ENCODE results near the gene PIAS4.
"Not testable (repeated sequence)": the region's sequence is repeated elsewhere in the genome, so short reads cannot be mapped to it uniquely, and the experiment has no call there.

Gene PIAS4, protein sequence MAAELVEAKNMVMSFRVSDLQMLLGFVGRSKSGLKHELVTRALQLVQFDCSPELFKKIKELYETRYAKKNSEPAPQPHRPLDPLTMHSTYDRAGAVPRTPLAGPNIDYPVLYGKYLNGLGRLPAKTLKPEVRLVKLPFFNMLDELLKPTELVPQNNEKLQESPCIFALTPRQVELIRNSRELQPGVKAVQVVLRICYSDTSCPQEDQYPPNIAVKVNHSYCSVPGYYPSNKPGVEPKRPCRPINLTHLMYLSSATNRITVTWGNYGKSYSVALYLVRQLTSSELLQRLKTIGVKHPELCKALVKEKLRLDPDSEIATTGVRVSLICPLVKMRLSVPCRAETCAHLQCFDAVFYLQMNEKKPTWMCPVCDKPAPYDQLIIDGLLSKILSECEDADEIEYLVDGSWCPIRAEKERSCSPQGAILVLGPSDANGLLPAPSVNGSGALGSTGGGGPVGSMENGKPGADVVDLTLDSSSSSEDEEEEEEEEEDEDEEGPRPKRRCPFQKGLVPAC

DNA sequence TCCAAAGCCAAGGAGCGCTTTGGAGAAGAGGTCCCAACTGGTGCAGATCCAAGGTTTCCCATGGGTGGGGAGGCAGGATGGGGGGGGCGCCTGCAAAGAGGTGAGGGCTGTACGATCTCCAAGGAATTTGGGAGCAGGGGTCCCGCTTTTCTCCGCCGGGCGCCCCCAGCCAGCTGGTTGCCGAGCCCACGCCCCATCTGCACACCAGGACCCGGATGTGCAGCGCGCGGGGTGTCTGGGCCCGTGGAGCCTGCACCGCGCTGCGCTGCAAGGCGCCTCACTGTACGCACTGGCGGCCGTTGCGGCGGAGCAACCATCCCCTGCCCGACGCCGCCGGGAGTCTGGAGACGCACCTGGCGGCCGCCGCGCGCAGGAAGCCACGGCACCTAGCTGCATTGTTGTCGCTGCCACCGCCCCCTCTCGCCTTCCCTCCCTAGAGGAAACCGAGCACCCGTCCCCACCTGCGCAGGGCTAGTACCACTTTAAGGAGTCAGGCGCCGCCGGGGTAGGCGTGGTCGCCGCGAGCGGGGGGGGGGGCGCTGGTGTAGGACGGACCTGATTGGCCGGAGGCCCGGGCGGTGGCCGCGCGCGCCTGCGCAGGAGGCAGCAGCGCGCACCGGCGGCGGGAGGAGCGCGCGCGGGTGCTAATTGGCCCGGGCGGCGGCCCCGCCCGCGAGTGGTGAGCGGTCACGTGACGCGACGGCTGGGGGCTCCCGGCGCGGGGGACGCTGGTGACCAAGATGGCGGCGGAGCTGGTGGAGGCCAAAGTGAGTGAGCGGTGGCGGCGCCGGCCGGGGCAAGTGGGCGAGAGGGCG, at the start of gene PIAS4:
Gene PIAS4 (plus strand): TSS at position 716 of the 815 bp plus-strand sequence. CDS start 25 bp downstream, at position 741.
- FAIRE-seq (peak; percentile 82), DNase-seq (ENCODE audit: insufficient read length, low spot score) (peak; percentile 99)

DNA sequence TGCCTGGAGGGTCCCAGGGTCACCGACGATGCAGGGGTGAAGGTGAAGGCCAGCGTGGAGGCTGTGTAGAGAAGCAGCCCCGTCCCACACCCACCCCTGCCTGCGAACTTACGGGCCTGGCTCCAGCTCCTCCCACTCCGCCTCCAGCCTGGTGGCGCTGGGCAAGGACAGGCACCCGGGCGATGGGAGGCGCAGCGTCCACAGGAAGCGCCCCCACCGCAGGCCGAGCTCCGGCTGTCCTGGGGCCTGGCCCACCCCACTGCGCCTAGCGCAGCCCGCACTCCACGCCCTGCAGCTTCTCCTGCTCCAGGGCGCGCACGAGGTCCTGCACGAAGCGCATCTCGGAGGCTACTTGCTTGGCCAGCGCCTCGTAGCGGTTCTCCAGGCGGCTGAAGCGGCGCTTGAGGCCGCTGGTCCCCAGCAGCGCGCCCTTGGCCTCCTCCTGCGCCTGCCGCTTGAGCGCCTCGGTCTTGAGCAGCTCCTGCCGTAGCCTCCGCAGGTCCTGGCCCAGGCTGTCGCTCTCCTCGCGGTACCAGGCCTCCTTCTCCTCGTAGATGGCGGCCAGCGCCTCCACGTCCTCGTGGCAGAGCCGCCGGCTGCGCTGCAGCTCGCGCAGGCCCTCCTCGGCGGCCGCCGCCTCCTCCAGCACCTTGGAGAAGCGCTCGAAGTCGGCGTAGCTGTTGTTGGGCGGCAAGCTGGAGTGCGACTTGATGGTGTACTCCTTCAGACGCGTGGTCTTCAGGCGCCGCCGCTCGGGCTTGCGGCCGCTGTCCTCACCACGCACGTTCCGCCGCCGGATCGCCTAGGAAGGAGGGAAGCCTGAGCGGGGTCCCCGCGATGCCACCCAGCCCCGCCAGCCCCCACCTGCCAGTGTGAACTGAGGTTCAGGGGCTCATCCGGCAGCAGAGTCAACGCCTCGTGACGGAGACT, 48.4 kb upstream of the PIAS4 start:
- DNase-seq (ENCODE audit: insufficient read length, low spot score) (no peak), FAIRE-seq (no peak)

DNA sequence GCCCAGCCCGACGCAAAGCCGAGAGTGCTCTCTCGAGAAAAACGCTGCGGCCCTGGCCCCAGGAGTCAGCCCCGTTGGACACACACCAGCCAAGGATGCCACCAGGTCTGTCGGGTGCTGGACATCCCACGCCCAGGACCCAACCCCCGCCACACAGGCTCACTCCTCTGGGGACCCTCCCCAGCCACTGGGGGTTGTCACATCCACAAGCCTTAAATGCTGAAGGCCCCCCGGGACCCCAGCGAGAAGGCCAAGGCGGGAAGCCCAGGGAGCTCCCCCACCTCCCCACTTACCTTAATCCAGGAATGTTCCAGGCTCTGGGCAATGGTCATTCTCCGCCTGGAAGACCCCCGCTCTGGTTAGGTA, 47.8 kb upstream of the PIAS4 start:
- FAIRE-seq, result no peak
- DNase-seq (ENCODE audit: insufficient read length, low spot score), result no peak

DNA sequence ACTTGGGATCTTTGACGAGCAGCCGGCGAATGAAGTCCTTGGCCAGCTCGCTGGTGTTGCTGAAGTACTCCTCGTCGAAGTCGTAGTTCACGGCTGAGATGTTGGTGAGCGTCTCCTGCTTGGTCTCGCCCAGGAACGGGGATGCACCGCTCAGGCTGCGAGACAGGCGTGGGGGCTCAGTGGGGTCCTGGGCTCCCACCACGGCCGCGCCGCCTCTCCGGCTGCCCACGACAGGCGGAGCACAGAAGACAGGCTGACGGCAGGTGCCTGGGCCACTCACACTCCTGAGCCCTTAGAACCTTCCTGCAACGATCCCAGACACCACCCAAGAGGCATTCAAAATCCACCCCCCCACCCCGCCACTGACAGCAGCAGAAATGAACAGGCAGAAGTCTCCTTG, 46.5 kb upstream of the PIAS4 start:
- DNase-seq (ENCODE audit: insufficient read length, low spot score), result no peak
- no peak for FAIRE-seq

DNA sequence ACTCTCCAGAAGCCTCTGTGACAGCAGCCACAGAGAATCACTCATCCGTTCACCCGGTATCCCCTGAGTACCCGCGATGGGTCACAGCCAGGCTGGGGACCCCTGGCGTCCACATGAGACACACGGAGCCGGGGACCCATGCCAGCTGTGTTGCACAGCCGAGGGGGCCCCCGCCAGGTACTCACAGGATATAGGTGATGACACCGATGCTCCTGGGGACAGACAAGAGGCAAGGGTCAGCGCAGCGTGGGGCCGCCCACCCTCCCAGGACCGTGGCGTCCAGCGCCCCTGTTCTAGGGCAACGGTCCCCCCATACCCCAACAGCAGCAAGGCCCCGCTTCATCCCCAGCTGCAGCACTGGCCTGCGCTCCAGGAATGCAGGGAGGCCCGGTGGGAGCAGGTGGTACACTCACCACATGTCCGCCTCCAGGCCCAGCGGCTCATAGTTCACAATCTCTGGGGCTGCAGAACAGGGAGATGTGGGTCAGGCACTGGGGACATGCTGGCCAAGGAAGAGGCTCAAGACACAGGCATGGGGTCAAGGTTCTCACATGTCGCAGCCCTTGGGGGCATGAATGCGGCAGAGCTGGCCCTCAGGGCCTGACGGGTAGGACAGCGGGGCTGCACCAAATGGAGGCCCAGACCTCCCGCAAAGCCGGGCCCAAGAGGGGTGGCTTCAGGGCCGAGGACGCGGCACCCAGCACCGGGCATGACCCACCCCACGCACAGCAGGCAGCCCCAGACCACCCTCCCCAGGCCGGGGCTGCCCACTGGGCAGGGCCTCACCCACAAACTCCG, 43.9 kb upstream of the PIAS4 start:
- DNase-seq (ENCODE audit: insufficient read length, low spot score), result no peak
- no peak for FAIRE-seq

DNA sequence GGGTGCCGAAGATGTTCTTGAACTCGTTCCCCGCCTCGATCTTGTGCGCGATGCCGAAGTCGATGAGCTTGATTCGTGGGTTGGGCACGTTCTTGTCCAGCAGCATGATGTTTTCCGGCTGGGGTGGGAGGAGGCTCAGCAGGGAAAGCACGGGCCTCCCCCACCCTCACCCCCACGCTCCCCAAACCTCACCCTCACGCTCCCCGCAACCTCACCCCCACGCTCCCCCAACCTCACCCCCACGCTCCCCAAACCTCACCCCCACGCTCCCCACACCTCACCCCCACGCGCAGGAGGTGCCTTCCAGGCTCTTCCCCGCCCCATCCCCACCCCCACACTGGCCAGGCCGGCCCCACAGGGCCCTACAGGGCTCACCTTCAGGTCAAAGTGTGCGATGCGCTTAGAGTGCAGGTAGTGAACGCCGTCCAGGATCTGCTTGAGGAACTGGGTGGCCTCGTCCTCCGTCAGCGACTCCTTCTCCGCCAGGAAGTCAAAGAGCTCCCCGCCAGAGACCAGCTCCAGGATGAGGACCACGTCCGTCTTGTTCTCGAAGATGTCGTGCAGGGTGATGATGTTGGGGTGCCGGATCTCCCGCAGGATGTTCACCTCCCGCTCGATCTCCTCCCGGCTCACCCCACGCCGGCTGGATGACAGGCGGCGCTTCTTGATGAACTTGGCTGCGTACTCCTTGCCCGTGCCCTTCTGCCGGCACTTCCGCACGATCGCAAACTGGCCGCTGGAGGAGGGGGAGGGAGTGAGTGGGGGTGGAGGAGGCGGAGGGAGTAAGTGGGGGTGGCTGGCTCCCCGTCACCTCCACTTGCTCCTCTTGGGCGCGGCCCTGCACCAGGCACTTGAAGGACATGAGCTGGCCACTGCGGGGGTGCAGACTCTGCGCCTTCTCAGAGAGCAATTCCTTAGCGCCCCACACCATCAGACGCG, 43.0 kb upstream of the PIAS4 start:
- FAIRE-seq (no peak), DNase-seq (ENCODE audit: insufficient read length, low spot score) (no peak)

DNA sequence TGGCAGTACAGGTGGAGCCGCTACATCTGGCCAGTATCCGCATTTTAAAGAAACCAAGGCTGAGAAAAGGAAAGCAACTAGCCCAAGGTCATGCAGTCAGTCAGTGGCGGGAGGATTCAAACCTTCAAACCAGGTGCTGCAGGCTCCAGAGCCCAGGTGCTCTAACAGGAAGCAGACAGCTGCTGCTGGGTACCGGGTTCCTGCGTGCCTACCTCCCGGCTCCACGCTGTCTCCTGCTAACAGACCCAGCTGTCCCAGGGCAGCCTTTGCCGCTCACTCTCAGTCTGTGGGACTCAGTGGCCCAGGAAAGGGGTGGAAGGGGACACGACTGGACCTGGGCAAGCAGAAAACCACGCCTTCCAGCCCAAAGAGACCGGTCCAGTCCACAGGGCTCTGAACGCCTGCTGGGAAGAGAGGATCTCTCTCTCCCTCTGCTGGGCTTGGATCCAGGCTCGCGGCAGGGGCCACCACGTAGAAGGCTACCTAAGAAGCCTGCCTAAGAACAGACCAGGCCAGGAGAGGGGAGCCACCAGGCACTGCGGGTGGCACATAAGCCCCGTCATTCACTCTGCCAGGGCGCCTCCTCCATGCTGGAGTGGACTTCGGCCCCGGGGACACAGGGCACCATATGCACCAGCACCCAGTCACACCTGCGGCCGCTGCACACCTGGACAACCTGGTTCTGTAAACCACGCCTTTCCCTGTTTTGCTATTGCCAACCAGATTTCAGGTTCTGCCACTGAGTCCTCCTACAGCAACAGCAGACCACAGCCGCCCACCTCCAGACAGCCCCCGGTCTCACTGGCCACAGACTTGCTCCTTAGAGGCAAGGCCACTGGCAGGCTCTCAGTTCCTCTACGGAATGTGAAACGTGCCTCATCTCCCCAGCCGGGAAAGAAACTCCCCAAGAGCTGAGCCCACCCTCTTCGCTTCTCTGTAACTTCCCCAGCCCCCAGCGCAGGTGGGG, 41.2 kb upstream of the PIAS4 start:
- FAIRE-seq (no peak), DNase-seq (ENCODE audit: insufficient read length, low spot score) (no peak)

DNA sequence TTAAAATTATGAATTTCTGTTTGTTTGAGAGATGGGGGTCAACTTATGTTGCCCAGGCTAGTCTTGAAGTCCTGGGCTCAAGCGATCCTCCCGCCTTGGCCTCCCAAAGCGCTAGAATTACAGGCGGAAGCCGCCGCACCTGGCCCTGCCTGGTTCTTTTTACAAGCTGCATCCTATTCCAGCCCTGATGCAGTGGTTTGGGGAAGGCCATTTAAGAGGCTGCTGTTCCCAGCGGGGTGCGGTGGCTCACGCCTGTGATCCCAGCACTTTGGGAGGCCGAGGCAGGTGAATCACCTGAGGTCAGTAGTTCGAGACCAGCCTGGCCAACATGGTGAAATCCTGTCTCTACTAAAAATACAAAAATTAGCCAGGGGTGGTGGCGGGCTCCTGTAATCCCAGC, 39.6 kb upstream of the PIAS4 start:
- not testable (repeated sequence) for DNase-seq (ENCODE audit: insufficient read length, low spot score); FAIRE-seq

DNA sequence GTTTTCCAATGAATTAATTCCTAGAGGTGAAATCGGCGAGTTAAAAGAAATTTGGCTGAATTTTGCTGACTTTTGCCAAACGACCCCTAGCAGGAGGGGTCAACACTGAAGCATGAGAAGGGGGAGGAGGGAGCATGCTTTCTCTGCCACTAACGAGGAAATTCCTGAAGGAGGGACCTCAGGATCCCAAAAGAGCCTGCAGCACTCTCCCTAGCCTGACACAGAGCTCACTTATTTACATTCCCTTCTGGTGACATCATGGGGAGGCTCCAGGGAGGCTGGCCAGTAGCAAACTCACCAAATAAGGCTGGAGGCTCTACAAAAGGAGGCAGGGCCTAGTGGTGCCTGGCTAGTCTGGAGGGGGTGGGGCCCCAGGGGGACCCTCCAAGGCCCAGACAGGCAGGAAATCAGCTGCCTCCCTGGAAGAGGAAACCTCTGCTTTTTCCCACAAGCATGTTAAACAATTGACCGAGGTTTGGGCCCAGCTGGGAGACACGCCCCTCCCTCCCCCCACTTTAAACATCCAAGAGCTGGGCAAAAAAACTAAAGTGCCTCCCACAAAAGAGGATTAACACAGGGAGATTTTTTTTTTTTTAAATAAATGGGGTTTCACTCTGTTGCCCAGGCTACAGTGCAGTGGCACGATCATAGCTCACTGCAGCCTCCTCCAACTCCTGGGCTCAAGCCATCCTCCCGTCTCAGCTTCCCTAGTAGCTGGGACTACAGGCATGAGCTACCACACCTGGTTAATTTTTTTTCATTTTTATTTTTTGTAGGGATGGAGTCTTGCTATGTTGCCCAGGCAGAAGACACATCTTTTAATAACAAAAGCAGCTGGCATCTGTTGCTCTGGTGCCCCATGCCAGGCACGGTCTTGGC, 38.7 kb upstream of the PIAS4 start:
- DNase-seq (ENCODE audit: insufficient read length, low spot score) (no peak), FAIRE-seq (no peak)

DNA sequence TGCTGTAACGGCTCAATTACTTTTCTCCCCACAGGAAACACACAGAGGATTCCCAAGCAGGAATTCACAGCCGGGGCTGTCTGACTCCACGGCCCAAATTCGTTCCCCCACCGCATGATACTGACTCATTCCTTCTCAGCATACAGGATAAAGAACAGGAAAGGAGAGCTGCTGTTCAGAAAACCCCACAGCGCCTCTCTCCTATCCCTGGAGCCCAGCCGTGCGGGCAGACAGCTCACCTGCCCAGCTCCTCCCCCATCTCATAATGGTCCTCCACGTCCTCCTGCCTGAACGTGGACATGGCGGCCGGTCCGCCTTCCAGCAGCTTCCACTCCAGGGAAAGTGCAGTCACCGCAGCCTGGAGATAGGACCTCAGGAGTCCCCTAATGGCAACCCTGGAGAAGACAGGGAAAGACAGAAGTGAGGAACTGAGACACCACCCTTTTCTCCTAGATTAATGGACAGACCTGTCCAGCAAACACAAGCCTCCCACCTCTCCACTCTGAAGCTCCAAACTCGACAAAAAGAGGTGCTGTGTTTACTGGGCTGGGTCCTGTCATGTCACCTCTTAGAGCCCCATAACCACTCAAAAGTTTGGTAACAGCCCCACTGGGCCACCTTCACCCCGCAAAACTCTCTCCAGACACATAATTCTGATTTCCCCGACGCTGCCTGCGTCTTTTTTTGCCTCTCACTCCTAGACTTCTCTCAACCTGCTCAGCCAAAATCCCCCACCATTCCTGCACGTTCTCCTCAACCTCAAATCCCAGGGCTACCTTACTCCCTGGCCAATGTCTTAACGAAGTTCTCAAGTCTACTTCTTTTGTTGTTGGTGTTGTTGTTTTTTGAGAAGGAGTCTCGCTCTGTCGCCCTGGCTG, 37.9 kb upstream of the PIAS4 start:
- FAIRE-seq, result no peak
- DNase-seq (ENCODE audit: insufficient read length, low spot score), result no peak

DNA sequence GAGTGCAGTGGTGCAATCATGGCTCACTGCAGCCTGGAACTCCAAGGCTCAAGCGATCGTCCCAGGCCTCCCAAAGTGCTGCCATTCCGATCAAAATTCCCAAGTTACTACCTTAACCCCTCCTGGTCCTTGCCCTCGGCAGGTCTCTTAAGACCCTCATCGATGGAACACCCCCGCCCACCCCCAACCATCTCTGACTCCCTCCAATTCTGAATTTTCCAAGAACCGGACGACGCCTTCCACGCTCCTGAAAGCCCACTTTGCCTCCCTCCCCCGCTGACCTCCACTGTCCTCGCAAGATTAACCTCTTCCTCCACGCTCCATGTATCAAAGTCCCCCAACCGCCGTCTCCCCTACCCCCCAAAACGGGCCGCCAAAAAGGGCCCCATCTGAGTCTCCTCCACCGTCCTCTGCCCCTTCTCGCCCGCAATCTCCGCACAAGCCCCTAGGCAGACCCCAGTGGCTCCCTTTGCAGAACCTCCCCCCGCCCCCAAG, 37.2 kb upstream of the PIAS4 start:
- FAIRE-seq, result no peak

DNA sequence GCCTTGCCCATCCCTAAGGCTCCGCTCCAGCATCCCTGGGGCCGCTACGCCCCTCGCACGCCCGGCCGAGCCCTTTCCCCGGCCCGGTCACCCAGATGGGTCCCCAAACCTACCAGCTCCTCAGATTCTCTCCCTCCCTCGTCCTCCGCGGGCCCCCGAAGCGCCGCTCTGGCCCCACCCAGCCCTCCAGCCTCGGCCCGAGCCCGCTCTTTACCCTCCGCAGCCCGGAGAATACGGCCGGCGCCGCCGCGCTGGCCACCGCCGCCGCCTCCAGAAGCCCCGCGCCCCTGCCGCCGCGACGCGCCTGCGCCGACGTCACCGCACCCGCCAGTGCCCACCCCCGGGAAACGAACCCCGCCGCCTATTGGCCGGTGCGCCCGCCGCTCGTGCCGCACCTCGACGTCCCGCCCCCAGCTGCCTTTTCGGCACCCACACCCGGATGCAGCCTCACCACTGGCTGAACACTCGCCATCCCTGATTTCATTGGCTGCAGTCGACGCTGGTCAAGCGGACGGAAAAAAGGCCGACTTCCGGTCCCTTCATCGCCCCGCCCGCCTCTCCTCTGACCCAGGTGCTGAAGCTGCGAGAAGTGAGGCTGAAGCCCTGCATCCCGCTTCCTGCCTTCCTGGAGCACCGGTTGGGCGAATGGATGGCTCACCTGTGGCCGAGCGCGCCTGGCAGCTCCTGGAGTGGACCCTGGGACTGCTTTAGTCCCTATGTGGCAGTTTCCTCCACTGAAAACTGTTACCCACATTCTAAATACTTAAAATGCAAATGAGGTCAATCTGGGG, 36.5 kb upstream of the PIAS4 start, which contains the start of gene DAPK3:
Gene DAPK3 (minus strand): TSS at position 292 of the 791 bp plus-strand sequence. CDS start 1,364 bp downstream, outside the sequence.
- peak; percentile 98 for DNase-seq (ENCODE audit: insufficient read length, low spot score)
- FAIRE-seq, result peak; percentile 88

More for the DNA sequence above, 37.2 kb upstream of the PIAS4 start:
- no peak for DNase-seq (ENCODE audit: insufficient read length, low spot score)

DNA sequence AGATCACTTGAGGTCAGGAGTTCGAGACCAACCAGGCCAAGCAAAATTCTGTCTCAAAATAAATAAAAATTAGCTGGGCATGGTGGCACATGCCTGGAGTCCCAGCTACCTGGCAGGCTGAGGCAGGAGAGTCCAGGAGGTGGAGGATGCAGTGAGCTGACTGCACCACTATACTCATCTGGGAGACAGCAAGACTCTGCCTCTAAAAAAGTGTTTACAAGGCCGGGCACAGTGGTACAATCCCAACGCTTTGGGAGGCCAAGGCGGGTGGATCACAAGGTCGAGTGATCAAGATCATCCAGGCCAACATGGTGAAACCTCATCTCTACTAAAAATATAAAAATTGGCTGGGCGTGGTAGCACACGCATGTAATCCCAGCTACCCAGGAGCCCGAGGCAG, 32.4 kb upstream of the PIAS4 start:
- no peak for DNase-seq (ENCODE audit: insufficient read length, low spot score)
- no peak for FAIRE-seq

DNA sequence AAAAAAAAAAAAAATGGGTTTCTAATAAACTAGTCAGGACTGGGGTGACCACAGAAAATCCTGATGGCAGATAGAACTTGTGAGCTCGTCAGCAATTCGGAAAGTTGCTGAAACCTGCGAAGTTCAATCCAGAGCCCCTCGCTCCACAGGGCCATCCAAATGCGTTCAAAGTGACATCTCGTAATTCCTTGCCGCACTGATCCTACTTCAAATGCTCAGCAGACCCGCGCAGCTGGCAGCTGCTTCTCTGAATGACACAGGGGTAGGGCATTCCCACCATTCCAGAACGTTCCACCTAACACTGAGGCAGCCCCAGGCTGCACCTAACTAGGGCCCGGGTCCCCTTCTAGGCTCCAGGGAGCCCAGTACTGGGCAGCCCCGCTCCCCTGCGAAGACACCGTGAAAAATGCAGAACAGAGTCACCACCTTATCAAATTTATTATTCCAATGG, 31.9 kb upstream of the PIAS4 start:
- no peak for DNase-seq (ENCODE audit: insufficient read length, low spot score)
- no peak for FAIRE-seq

All from GM19239 (cell line).